ENCODE data around the gene MTA2. TPM values are rescaled to one million over a fixed set of nuclear protein-coding genes. Genes with fewer than 3 reads are reported as not detected.

MTA2 gene
- total RNA-seq, 2 experiments from 2014 or later, result 167 to 172 TPM

GRCh38 chr11:62605902-62606301 lies 4.2 kb upstream of the MTA2 start:
- Histone ChIP-seq H3K27ac (ENCODE audit: low read depth in 1 of 2, low read length in 2 of 2) (no peak overlapping the region), H3K4me1 (ENCODE audit: insufficient read depth, low read length) (peaks cover 45% of the 10 kb centered on the region), H3K4me3 (ENCODE audit: low read length) (no peak overlapping the region), H3K36me3 (ENCODE audit: insufficient read depth, low read length) (peaks cover 69% of the 10 kb centered on the region), H3K9me3 (ENCODE audit: control insufficient read depth in 1 of 2, insufficient read depth in 1 of 2, low read length in 2 of 2) (no peaks in the 10 kb centered on the region), H3K27me3 (ENCODE audit: control insufficient read depth in 1 of 2, insufficient read depth in 2 of 2, low read length in 2 of 2) (no peaks in the 10 kb centered on the region)
- TF ChIP-seq CTCF (IDR thresholded peaks at IDR 0.05), result no peak
- POLR2A ChIA-PET, result interaction anchor here (0.5 to 1.1 kb wide), 4 partner anchors 13 to 59 kb away, joined by 3 to 5 read pairs (median 4); partner anchors contain the start of genes C11orf98, CSKMT and TUT1
- DNase-seq (no peak), ATAC-seq (ENCODE audit: poor library complexity) (no peak)
- Mint-ChIP-seq H3K9me3 (no peaks in the 10 kb centered on the region), H3K4me3 (peak overlapping the region; percentile 38), H3K27ac (no peak overlapping the region), H3K36me3 (ENCODE audit: low read depth) (peaks cover 68% of the 10 kb centered on the region), H3K4me1 (ENCODE audit: low read depth) (peaks cover 46% of the 10 kb centered on the region), H3K27me3 (no peaks in the 10 kb centered on the region)
- CTCF ChIA-PET, result no interaction called here
- intact Hi-C loops (cut with DNase I, micrococcal nuclease), result loop anchor here in 1 of 2 experiments (10.0 kb wide), 1 partner anchor 159 kb away; the partner anchor contains the start of gene POLR2G

GRCh38 chr11:62605467-62605866 lies 3.8 kb upstream of the MTA2 start:
- H3K27ac ChIP-seq (ENCODE audit: low read depth in 1 of 2, low read length in 2 of 2), result no peak overlapping the region
- Mint-ChIP-seq H3K27ac (no peak overlapping the region), H3K36me3 (ENCODE audit: low read depth) (peaks cover 71% of the 10 kb centered on the region)

GRCh38 chr11:62604460-62605120 lies 2.9 kb upstream of the MTA2 start:
- Histone ChIP-seq H3K36me3 (ENCODE audit: insufficient read depth, low read length) (peaks cover 61% of the 10 kb centered on the region), H3K4me3 (ENCODE audit: low read length) (no peak overlapping the region), H3K9me3 (ENCODE audit: control insufficient read depth in 1 of 2, insufficient read depth in 1 of 2, low read length in 2 of 2) (no peaks in the 10 kb centered on the region), H3K27me3 (ENCODE audit: control insufficient read depth in 1 of 2, insufficient read depth in 2 of 2, low read length in 2 of 2) (no peaks in the 10 kb centered on the region), H3K27ac (ENCODE audit: low read depth in 1 of 2, low read length in 2 of 2) (no peak overlapping the region), H3K4me1 (ENCODE audit: insufficient read depth, low read length) (peaks cover 39% of the 10 kb centered on the region)
- POLR2A ChIA-PET, result interaction anchor here (1.1 kb wide), 2 partner anchors 250 to 277 kb away, joined by 3 read pairs; partner anchors contain the start of gene SLC3A2
- no peaks in the 10 kb centered on the region for H3K27me3 Mint-ChIP-seq
- H3K4me1 Mint-ChIP-seq (ENCODE audit: low read depth), result peaks cover 50% of the 10 kb centered on the region
- ATAC-seq (ENCODE audit: poor library complexity) (no peak), DNase-seq (no peak)
- no peak overlapping the region for H3K4me3 Mint-ChIP-seq
- intact Hi-C loops (cut with DNase I, micrococcal nuclease), result loop anchor here in 1 of 2 experiments (10.0 kb wide), 1 partner anchor 160 kb away; the partner anchor contains the start of gene POLR2G
- no peaks in the 10 kb centered on the region for H3K9me3 Mint-ChIP-seq
- no peak overlapping the region for H3K27ac Mint-ChIP-seq
- CTCF ChIA-PET, result no interaction called here
- no peak for TF ChIP-seq CTCF (IDR thresholded peaks at IDR 0.05)
- peaks cover 74% of the 10 kb centered on the region for H3K36me3 Mint-ChIP-seq (ENCODE audit: low read depth)

More at GRCh38 chr11:62605467-62605866, 3.8 kb upstream of the MTA2 start:
- Histone ChIP-seq H3K27me3 (ENCODE audit: control insufficient read depth in 1 of 2, insufficient read depth in 2 of 2, low read length in 2 of 2) (no peaks in the 10 kb centered on the region), H3K4me1 (ENCODE audit: insufficient read depth, low read length) (peaks cover 40% of the 10 kb centered on the region), H3K4me3 (ENCODE audit: low read length) (no peak overlapping the region), H3K36me3 (ENCODE audit: insufficient read depth, low read length) (peaks cover 65% of the 10 kb centered on the region), H3K9me3 (ENCODE audit: control insufficient read depth in 1 of 2, insufficient read depth in 1 of 2, low read length in 2 of 2) (no peaks in the 10 kb centered on the region)
- intact Hi-C loops (cut with DNase I, micrococcal nuclease), result loop anchor here in 1 of 2 experiments (10.0 kb wide), 1 partner anchor 159 kb away; the partner anchor contains the start of gene POLR2G
- Mint-ChIP-seq H3K27me3 (no peaks in the 10 kb centered on the region), H3K9me3 (no peaks in the 10 kb centered on the region), H3K4me1 (ENCODE audit: low read depth) (peaks cover 47% of the 10 kb centered on the region), H3K4me3 (no peak overlapping the region)
- TF ChIP-seq CTCF (IDR thresholded peaks at IDR 0.05), result no peak
- DNase-seq (no peak), ATAC-seq (ENCODE audit: poor library complexity) (no peak)
- POLR2A ChIA-PET, result interaction anchor here (0.5 to 1.1 kb wide), 4 partner anchors 14 to 250 kb away, joined by 3 to 5 read pairs (median 4); partner anchors contain the start of genes C11orf98, CSKMT and TUT1
- CTCF ChIA-PET, result no interaction called here
